ENCODE measurements around the gene CRYZ.
"Not testable (repeated sequence)": the region's sequence is repeated elsewhere in the genome, so short reads cannot be mapped to it uniquely, and the experiment has no call there.

Gene CRYZ

GRCh38 chr1:74771913-74772515, 39.2 kb upstream of the CRYZ start:
- no peak overlapping the region for H3K4me3 ChIP-seq (ENCODE audit: low read length)
- TF ChIP-seq CTCF (IDR thresholded peaks at IDR 0.05; ENCODE audit: insufficient read depth, low read depth, low read length, missing control alignments), result peak; percentile 68
- peak; percentile 56 for DNase-seq (ENCODE audit: low read depth)

GRCh38 chr1:74767490-74767889, 34.6 kb upstream of the CRYZ start:
- DNase-seq (ENCODE audit: low read depth), result peak; percentile 31
- peak; percentile 38 for TF ChIP-seq CTCF (IDR thresholded peaks at IDR 0.05; ENCODE audit: insufficient read depth, low read depth, low read length, missing control alignments)
- H3K4me3 ChIP-seq (ENCODE audit: low read length), result no peak overlapping the region

GRCh38 chr1:74766579-74766978, 33.7 kb upstream of the CRYZ start:
- no peak overlapping the region for H3K4me3 ChIP-seq (ENCODE audit: low read length)
- TF ChIP-seq CTCF (IDR thresholded peaks at IDR 0.05; ENCODE audit: insufficient read depth, low read depth, low read length, missing control alignments), result no peak
- DNase-seq (ENCODE audit: low read depth), result peak; percentile 20

GRCh38 chr1:74763807-74764206, 31.0 kb upstream of the CRYZ start:
- no peak overlapping the region for H3K4me3 ChIP-seq (ENCODE audit: low read length)
- TF ChIP-seq CTCF (IDR thresholded peaks at IDR 0.05; ENCODE audit: insufficient read depth, low read depth, low read length, missing control alignments), result no peak
- no peak for DNase-seq (ENCODE audit: low read depth)

DNA sequence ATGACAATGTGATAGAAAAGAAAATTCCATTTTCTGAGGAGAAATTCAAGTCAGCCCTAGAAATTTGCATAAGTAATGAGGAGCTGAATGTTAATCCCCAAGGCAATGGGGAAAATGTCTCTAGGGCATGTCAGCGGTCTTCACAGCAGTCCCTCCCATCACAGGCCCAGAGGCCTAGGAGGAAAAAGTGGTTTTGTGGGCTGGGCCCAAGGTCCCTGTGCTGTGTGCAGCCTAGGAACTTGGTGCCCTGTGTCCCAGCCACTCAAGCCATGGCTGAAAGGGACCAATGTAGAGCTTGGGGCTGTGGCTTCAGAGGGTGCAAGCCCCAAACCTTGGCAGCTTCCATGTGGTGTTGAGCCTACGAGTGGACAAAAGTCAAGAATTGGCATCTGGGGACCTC, 23.8 kb upstream of the CRYZ start:
- DNase-seq (ENCODE audit: low read depth); H3K4me3 ChIP-seq (ENCODE audit: low read length): not testable (repeated sequence)

GRCh38 chr1:74755475-74755874, 22.6 kb upstream of the CRYZ start:
- TF ChIP-seq CTCF (IDR thresholded peaks at IDR 0.05; ENCODE audit: insufficient read depth, low read depth, low read length, missing control alignments), result no peak
- no peak overlapping the region for H3K4me3 ChIP-seq (ENCODE audit: low read length)
- no peak for DNase-seq (ENCODE audit: low read depth)

GRCh38 chr1:74753104-74753503, 20.3 kb upstream of the CRYZ start:
- DNase-seq (ENCODE audit: low read depth), result no peak
- no peak for TF ChIP-seq CTCF (IDR thresholded peaks at IDR 0.05; ENCODE audit: insufficient read depth, low read depth, low read length, missing control alignments)
- H3K4me3 ChIP-seq (ENCODE audit: low read length), result no peak overlapping the region
